GM12878 (cell line): Measurements from ENCODE around the gene BHLHA15. TPM values are rescaled to one million over a fixed set of nuclear protein-coding genes. Genes with fewer than 3 reads are reported as not detected.

Experiments
- ATAC-seq: fragments of 200-7000 bp; cut with Tn5 transposase; 3 replicates; pipeline ENCODE4 v1.9.1; 2020; ENCODE audit warnings: mild to moderate bottlenecking, moderate library complexity
- BruUV-seq: library from RNA; stranded (reverse); fragments of 400-500 nt; replicated peaks from 2 replicates; lab custom pipeline; 2021; lab: Mats Ljungman, UMichigan
- CTCF ChIA-PET: fragments of 300-600 bp; sonication (Branson Sonifier 250); formaldehyde crosslinking; extraction: SDS; loops from one replicate; lab custom pipeline; 2021; ENCODE audit warnings: inconsistent platforms; lab: Yijun Ruan, JAX
- POLR2A ChIA-PET: fragments of 350-600 bp; formaldehyde crosslinking; extraction: SDS; loops from one replicate; lab custom pipeline; 2021; ENCODE audit warnings: inconsistent platforms; lab: Charles Lee
- RAD21 ChIA-PET: fragments of 300-600 bp; sonication (Branson Sonifier 250); formaldehyde crosslinking; loops from one replicate; lab custom pipeline; 2023; ENCODE audit warnings: antibody characterized with exemption; ENCODE audit not compliant: unreplicated experiment; lab: Charles Lee
- SMC1A ChIA-PET: fragments of 300-600 bp; sonication (Branson Sonifier 250); formaldehyde crosslinking; loops from one replicate; lab custom pipeline; 2023; ENCODE audit not compliant: unreplicated experiment, uncharacterized antibody; lab: Charles Lee
- DNase-seq: peaks from one replicate; pipeline ENCODE4 v3.0.0-alpha.2; 2011; ENCODE audit warnings: low read depth, low spot score
- FAIRE-seq: peaks from 3 replicates; lab custom pipeline; 2011; peaks lifted over from hg19 to GRCh38; lab: Jason Lieb, UNC
- H2AFZ ChIP-seq: 2 replicates; pipeline ENCODE4 v1.6.0; 2011; ENCODE audit warnings: low read depth, low read length, control low read depth; ENCODE audit not compliant: control insufficient read depth
- H3K27ac ChIP-seq: 2 replicates; pipeline ENCODE4 v1.5.1; 2011; ENCODE audit warnings: control low read depth; ENCODE audit not compliant: control insufficient read depth, insufficient read depth
- H3K27me3 ChIP-seq, 2 experiments: replicated peaks in 1 of 2; 2 replicates each; pipeline versions ENCODE4 v1.6.0 to v1.6.1; 2011; ENCODE audit warnings: low read length in 1 of 2; ENCODE audit not compliant: control insufficient read depth in 2 of 2, insufficient read depth in 2 of 2
- H3K36me3 ChIP-seq, 2 experiments: 2 replicates each; pipeline ENCODE4 v1.5.1; 2011; ENCODE audit warnings: low read length in 1 of 2; ENCODE audit not compliant: control insufficient read depth in 2 of 2, insufficient read depth in 2 of 2
- H3K4me1 ChIP-seq: 2 replicates; pipeline ENCODE4 v1.6.1; 2011; ENCODE audit warnings: mild to moderate bottlenecking, low read length, moderate library complexity, mixed read lengths; ENCODE audit not compliant: control insufficient read depth, insufficient read depth
- H3K4me2 ChIP-seq: 2 replicates; pipeline ENCODE4 v1.6.0; 2011; ENCODE audit warnings: control low read depth; ENCODE audit not compliant: control insufficient read depth, insufficient read depth
- H3K4me3 ChIP-seq: fragments of 200-600 bp; sonication (generic); 2 replicates; pipeline ENCODE4 v1.5.1; 2016
- H3K79me2 ChIP-seq: 2 replicates; pipeline ENCODE4 v1.6.0; 2011; ENCODE audit warnings: low read length; ENCODE audit not compliant: control insufficient read depth, insufficient read depth
- H3K9ac ChIP-seq: 2 replicates; pipeline ENCODE4 v1.8.0; 2011; ENCODE audit warnings: low read length, control low read depth, mixed read lengths; ENCODE audit not compliant: control insufficient read depth, insufficient read depth
- H3K9me3 ChIP-seq: replicated peaks from 3 replicates; pipeline ENCODE4 v1.5.1; 2011; ENCODE audit warnings: mild to moderate bottlenecking, low read length; ENCODE audit not compliant: control insufficient read depth, insufficient read depth
- H4K20me1 ChIP-seq: 2 replicates; pipeline ENCODE4 v1.6.0; 2011; ENCODE audit not compliant: control insufficient read depth, insufficient read depth
- ATF2 ChIP-seq: IDR thresholded peaks from 2 replicates; pipeline ENCODE4 v1.6.1; 2012; ENCODE audit warnings: low read length, inconsistent platforms
- ESRRA ChIP-seq: IDR thresholded peaks from 2 replicates; pipeline ENCODE4 v1.6.1; 2012; ENCODE audit warnings: mild to moderate bottlenecking, low read length, improper control_type of control experiment
- LARP7 ChIP-seq: fragments of 450-650 bp; IDR thresholded peaks from 2 replicates; pipeline ENCODE4 v1.6.1; 2017; ENCODE audit warnings: mild to moderate bottlenecking
- NR2C1 ChIP-seq: fragments of 450-650 bp; IDR thresholded peaks from 2 replicates; pipeline ENCODE4 v1.6.1; 2017; ENCODE audit warnings: antibody characterized with exemption, mild to moderate bottlenecking, moderate library complexity
- PML ChIP-seq: IDR thresholded peaks from 2 replicates; pipeline ENCODE4 v1.6.1; 2012; ENCODE audit warnings: low read length, inconsistent platforms
- RAD51 ChIP-seq: fragments of 450-650 bp; IDR thresholded peaks from 2 replicates; pipeline ENCODE4 v1.6.1; 2016; ENCODE audit warnings: moderate library complexity, mild to moderate bottlenecking, inconsistent platforms
- ZBTB40 ChIP-seq: fragments of 450-650 bp; IDR thresholded peaks from 2 replicates; pipeline ENCODE4 v1.6.1; 2016; ENCODE audit warnings: mild to moderate bottlenecking, moderate library complexity, borderline replicate concordance
- WGBS: methylation state at CpG from one replicate; pipeline ENCODE4 v1.1.6; 2016; ENCODE audit warnings: low lambda C conversion rate; ENCODE audit not compliant: insufficient replicate concordance, insufficient coverage; ENCODE audit errors: missing lambda C conversion rate; 5-methylcytosine and 5-hydroxymethylcytosine counted together
- in situ Hi-C: fragments of 300-500 bp; cut with MboI; formaldehyde crosslinking; loops from 9 replicates; pipeline ENCODE4 v1.14.3; 2018; ENCODE audit warnings: mixed read lengths
- intact Hi-C: fragments of 100-400 bp; cut with micrococcal nuclease; formaldehyde crosslinking; loops from one replicate; pipeline ENCODE4 v1.14.2; 2022; ENCODE audit not compliant: unreplicated experiment
- polyA plus RNA-seq, 11 experiments: library from polyadenylated mRNA; depleted of rRNA in 4 of 11; unstranded in 6 of 11; stranded (reverse) in 5 of 11; fragments of >200 nt; fragmentation: Nextera tagmentation in 4 of 11; fragmentation: Illumina TruSeq in 1 of 11; extraction: Ambion mirVana in 4 of 11; extraction: Trizol in 1 of 11; gene quantifications; 1 replicate in 1 of 11; 2 replicates in 10 of 11; pipeline versions ENCODE4 v1.2.1 to v1.2.3, GENCODE V29; 2011 to 2016; ENCODE audit warnings: inconsistent platforms in 2 of 11, missing spikeins in 2 of 11, low read depth in 1 of 11
- total RNA-seq, 4 experiments: library from RNA; depleted of rRNA in 3 of 4; stranded (reverse); fragments of >200 nt in 3 of 4; fragmentation: Illumina TruSeq in 1 of 4; extraction: Trizol in 1 of 4; gene quantifications; 2 replicates each; pipeline versions ENCODE4 v1.2.1 to v1.2.3, GENCODE V29; 2013 to 2021
- TF ChIP-seq, protein P1 (sequence below): fragments of 450-650 bp; IDR thresholded peaks from 2 replicates; pipeline ENCODE4 v1.6.1; 2016; ENCODE audit warnings: mild to moderate bottlenecking
- TF ChIP-seq, protein P2 (sequence below): fragments of 450-650 bp; IDR thresholded peaks from 2 replicates; pipeline ENCODE4 v1.6.1; 2017; ENCODE audit warnings: mild to moderate bottlenecking, moderate library complexity
- TF ChIP-seq, protein P3 (sequence below): fragments of 450-650 bp; IDR thresholded peaks from 2 replicates; pipeline ENCODE4 v1.6.1; 2014; ENCODE audit warnings: mild to moderate bottlenecking

The BHLHA15 gene
- total and polyA plus RNA-seq, 10 of the 15 experiments (the other 5 are each of a cell fraction or from before 2014, with no cell fraction given) = 0.54 to 4.2 (median 2.5) TPM; not detected in 4

GRCh38 chr7:98178762-98179490 is 32.3 kb upstream of the BHLHA15 start:
- ChIA-PET SMC1A (interaction anchor here (1.4 to 1.8 kb wide), 2 partner anchors 10 to 156 kb away, joined by 4 to 6 read pairs; no protein-coding TSS in a partner anchor), CTCF (interaction anchor here (1.5 to 4.5 kb wide), 3 partner anchors 11 to 158 kb away, joined by 3 to 31 read pairs (median 12); no protein-coding TSS in a partner anchor), RAD21 (interaction anchor here (1.2 to 1.6 kb wide), 2 partner anchors 10 to 157 kb away, joined by 3 to 5 read pairs; no protein-coding TSS in a partner anchor), POLR2A (no interaction called here)
- no peaks in the 10 kb centered on the region for H3K79me2 ChIP-seq
- no peak overlapping the region for H3K4me3 ChIP-seq
- TF ChIP-seq, protein P1, sequence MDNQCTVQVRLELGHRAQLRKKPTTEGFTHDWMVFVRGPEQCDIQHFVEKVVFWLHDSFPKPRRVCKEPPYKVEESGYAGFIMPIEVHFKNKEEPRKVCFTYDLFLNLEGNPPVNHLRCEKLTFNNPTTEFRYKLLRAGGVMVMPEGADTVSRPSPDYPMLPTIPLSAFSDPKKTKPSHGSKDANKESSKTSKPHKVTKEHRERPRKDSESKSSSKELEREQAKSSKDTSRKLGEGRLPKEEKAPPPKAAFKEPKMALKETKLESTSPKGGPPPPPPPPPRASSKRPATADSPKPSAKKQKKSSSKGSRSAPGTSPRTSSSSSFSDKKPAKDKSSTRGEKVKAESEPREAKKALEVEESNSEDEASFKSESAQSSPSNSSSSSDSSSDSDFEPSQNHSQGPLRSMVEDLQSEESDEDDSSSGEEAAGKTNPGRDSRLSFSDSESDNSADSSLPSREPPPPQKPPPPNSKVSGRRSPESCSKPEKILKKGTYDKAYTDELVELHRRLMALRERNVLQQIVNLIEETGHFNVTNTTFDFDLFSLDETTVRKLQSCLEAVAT = no peak
- TF ChIP-seq, protein P2, sequence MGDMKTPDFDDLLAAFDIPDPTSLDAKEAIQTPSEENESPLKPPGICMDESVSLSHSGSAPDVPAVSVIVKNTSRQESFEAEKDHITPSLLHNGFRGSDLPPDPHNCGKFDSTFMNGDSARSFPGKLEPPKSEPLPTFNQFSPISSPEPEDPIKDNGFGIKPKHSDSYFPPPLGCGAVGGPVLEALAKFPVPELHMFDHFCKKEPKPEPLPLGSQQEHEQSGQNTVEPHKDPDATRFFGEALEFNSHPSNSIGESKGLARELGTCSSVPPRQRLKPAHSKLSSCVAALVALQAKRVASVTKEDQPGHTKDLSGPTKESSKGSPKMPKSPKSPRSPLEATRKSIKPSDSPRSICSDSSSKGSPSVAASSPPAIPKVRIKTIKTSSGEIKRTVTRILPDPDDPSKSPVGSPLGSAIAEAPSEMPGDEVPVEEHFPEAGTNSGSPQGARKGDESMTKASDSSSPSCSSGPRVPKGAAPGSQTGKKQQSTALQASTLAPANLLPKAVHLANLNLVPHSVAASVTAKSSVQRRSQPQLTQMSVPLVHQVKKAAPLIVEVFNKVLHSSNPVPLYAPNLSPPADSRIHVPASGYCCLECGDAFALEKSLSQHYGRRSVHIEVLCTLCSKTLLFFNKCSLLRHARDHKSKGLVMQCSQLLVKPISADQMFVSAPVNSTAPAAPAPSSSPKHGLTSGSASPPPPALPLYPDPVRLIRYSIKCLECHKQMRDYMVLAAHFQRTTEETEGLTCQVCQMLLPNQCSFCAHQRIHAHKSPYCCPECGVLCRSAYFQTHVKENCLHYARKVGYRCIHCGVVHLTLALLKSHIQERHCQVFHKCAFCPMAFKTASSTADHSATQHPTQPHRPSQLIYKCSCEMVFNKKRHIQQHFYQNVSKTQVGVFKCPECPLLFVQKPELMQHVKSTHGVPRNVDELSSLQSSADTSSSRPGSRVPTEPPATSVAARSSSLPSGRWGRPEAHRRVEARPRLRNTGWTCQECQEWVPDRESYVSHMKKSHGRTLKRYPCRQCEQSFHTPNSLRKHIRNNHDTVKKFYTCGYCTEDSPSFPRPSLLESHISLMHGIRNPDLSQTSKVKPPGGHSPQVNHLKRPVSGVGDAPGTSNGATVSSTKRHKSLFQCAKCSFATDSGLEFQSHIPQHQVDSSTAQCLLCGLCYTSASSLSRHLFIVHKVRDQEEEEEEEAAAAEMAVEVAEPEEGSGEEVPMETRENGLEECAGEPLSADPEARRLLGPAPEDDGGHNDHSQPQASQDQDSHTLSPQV = no peak
- TF ChIP-seq LARP7 (no peak), PML (no peak), ZBTB40 (no peak), NR2C1 (no peak), ESRRA (no peak), RAD51 (no peak), ATF2 (no peak)
- TF ChIP-seq, protein P3, sequence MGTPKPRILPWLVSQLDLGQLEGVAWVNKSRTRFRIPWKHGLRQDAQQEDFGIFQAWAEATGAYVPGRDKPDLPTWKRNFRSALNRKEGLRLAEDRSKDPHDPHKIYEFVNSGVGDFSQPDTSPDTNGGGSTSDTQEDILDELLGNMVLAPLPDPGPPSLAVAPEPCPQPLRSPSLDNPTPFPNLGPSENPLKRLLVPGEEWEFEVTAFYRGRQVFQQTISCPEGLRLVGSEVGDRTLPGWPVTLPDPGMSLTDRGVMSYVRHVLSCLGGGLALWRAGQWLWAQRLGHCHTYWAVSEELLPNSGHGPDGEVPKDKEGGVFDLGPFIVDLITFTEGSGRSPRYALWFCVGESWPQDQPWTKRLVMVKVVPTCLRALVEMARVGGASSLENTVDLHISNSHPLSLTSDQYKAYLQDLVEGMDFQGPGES = no peak
- H3K27me3 ChIP-seq = no peaks in the 10 kb centered on the region
- no peaks in the 10 kb centered on the region; the same call in 2 of the 3 replicates for H3K9me3 ChIP-seq
- WGBS = 86% methylated on average over 10 of the region's 10 CpGs
- FAIRE-seq = no peak
- no peak for DNase-seq
- intact Hi-C loops (no loop called here), in situ Hi-C loops (no loop called here)
- no peaks in the 10 kb centered on the region for H4K20me1 ChIP-seq
- no peaks in the 10 kb centered on the region; a peak in 2 of 4 replicates for H3K36me3 ChIP-seq
- no peak for ATAC-seq
- no peaks in the 10 kb centered on the region for H3K4me1 ChIP-seq
- H3K9ac ChIP-seq = no peak overlapping the region
- BruUV-seq = no TSS peak
- H2AFZ ChIP-seq = no peak overlapping the region
- no peak overlapping the region for H3K27ac ChIP-seq
- H3K4me2 ChIP-seq = no peak overlapping the region
